Stimulated activated CD8-positive, alpha-beta memory T cell treated with anti-CD3 and anti-CD28 coated beads, Interleukin-4, amount 100 ng/mL, for 1 hour (primary cell): ENCODE results near the gene PRR13.
"Not testable (repeated sequence)": the region's sequence is repeated elsewhere in the genome, so short reads cannot be mapped to it uniquely, and the experiment has no call there.

ENCODE experiments used
- DNase-seq, 2 donors: peaks; one replicate each; pipeline ENCODE4 v3.0.0-alpha.2; 2020; ENCODE audit warnings: low read depth in 2 of 2, low spot score in 1 of 2

Gene PRR13

DNA sequence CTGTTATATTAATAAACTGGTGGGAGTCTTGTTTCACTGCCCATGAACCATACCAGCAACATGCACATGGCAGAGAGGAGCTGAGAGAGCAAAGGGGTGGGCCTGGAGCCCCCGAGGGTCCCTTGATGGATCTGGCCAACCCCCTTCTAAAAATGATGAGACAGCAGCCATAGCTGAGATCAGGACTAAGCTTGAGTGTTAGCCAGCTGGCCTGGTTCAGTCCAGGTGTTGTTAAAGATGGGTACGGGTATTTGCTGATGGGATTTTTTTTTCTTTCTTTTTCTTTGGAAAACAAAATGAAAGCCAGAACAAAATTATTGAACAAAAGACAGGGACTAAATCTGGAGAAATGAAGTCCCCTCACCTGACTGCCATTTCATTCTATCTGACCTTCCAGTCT lies 26.3 kb downstream of the PRR13 start:
- no peak for DNase-seq

DNA sequence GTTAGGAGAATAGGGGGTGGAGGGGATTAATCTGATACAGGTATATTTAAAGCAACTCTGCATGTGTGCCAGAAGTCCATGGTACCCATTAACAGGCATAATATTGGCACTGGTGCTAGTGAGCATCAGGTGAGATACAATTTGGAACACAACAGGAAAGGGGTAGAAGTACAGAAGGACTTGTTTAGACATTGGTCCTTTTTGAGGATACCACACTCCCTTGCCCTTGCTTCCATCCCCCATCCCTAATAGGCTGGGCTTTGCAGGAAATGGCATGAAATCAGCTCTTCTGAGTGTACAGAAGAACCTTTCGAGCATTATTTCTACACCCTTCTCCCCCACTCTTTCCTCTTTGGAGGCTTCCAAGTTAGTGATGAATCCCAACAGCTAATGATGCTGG lies 26.7 kb downstream of the PRR13 start:
- no peak for DNase-seq

DNA sequence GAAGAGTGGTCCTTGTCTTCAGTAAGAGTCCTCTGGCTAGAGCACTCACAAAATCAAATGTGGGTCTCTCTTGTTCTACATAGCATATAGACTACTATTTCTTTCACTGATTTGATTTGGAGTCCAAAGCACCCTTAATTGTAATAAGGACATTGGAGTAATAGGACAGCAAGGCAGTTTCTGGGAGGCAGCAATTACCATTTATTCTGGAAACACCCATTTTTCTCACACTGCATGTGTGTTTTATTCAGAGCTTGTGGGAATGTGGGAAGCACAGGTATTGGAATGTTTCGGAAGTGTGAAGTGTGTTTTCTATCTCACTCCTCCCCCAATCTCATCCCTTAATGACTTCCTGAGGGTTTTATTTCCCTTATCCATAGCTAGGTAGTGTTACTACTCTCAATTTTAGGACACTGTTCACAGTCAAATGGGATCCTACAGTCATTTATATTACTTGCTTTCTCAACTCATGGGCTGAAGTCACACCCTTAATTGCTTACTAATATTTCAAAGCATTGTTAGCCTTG lies 30.6 kb downstream of the PRR13 start:
- DNase-seq: no peak

DNA sequence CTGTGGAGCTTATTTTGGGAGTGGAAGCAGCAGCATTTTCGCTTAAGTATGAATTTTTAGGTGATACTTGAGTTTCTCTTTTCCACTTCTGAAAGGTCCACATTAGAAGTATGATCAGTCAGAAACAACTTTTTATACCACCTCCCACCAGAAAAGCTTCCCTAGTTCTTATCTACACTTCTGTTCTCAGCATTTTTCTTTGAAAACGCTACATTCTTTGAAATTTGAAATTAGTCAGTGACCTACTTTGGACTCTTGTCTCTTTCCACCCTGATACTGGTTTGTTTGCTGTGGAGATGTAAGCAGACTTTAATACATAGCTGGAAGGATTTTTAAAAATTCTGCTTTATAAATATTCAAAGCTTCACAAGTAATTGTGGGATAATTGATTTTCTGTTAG lies 32.5 kb downstream of the PRR13 start:
- no peak for DNase-seq

DNA sequence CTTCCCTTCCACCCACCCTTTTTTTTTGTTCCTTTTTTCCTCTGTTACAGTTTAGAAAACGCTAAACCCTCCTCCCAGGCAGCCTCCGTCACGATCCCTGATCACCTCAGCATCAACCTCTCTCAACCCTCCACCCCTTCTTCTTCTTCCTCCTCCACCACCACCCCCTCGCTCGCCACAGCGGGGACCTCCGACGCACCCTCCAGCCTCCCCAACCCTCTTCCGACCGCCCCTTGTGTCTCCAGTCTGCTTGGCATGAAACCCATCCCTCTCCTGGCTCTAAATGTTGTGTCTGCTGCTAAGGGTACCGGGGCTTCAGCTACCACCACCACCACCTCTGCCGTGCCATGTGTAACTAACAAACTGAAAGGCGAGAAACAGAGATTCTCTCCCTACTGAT lies 33.3 kb downstream of the PRR13 start:
- DNase-seq: no peak

DNA sequence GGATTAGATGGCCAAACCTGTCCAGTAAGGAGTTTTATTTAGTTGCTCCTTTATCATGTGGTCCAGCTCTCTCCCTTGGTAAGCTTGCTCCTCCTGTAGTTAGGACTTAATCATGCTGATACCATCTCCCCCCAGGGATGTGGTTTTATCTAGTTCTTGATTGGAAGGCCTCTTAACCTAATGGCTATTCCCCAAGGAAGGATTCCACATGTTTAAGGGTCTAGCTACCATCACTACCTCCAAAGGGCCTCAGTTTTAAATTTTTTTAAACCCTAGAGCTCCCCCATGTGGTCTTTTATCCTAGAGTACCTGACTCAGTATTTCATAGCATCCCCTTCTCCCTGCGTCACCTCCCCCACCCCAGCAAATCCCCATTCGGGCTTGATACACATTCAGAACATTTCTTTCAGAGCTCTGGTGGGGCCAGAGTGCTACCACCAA lies 35.3 kb downstream of the PRR13 start:
- no peak for DNase-seq

DNA sequence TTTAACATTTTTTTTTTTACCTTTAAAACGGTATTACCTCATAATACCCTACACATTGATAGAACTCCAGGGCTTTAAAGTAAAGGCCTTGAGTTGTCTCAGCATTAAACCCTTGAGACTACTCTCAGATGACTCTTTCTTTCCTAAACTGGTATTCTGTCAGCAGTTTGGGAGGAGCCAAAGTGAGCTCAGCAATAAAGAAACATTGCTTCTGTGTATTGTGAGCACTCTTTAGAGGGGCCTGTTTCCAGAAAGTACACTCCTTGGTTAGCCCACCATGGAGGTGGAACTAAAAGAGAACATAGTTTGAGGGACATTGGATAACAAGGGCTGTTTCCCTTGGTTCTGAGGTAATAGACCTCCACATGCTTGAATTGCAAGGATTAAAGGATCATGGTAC lies 37.3 kb downstream of the PRR13 start:
- DNase-seq: no peak

DNA sequence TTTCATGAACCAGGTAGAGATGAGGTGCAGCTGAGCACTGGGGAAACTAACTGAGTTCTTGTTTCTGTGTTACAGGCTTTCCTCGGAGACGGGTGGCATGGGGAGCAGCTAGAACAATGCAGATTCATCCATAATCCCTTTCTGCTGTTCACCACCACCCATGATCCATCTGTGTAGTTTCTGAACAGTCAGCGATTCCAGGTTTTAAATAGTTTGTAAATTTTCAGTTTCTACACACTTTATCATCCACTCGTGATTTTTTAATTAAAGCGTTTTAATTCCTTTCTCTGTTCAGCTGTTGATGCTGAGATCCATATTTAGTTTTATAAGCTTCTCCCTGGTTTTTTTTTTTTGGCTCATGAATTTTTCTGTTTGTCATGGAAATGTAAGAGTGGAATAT lies 37.8 kb downstream of the PRR13 start:
- DNase-seq: no peak

DNA sequence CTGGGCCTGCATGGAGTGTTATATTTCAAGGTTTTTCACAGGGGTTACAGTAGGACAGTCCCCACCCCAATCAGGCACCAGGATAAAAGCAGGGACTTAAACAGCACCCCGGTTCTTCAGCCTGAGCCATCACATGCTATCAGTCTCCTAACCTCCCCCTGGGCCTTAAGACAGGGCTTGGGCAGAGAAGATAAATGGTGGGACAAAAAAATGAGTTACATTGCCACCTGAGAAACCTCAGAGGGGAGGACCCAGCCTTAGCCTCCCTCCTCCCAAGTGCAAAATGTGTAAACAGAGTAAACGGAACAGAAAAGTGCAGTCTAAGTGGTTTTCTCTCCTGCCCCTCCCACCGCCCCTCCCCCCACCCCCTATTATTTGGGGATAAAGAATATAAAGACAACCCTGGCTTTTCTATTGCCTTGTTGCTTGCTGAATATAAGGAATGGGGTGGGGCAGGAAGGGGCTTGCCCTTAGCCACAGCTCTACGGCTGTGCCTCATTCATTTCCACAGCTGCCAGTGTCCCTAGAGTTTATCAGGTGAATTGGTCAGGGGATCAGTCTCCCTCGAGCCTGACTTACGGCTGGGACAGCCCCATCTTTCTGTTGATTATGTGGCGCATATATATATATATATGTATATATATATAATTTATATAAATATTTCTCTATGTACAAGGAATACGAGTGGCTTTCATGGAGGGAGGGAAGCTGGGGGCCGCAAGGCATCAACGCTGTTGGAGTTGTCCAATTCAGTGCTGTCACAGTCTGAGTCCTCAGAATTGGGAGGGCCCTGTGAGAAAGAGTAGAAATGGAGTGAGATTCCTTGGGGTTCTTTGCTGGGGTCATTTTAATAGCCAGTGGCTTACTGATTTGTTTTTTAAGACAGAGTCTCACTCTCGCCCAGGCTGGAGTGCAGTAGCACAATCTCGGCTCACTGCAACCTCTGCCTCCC lies 39.2 kb downstream of the PRR13 start:
- DNase-seq: no peak

DNA sequence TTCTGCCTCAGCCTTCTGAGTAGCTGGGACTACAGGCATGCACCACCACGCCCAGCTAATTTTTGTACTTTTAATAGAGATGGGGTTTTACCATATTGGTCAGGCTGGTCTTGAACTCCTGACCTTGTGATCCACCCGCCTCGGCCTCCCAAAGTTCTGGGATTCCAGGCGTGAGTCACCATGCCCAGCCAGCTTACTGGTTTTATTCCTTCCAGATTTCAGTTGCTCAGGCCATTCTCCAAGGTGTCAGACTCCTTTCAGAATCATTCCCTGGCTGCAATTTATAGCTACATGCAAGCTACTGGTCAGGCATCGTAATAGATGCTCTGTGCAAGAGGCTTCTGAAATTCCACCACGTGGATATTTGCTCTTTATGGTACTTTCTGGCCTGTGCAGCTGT lies 39.9 kb downstream of the PRR13 start:
- not testable (repeated sequence) for DNase-seq

DNA sequence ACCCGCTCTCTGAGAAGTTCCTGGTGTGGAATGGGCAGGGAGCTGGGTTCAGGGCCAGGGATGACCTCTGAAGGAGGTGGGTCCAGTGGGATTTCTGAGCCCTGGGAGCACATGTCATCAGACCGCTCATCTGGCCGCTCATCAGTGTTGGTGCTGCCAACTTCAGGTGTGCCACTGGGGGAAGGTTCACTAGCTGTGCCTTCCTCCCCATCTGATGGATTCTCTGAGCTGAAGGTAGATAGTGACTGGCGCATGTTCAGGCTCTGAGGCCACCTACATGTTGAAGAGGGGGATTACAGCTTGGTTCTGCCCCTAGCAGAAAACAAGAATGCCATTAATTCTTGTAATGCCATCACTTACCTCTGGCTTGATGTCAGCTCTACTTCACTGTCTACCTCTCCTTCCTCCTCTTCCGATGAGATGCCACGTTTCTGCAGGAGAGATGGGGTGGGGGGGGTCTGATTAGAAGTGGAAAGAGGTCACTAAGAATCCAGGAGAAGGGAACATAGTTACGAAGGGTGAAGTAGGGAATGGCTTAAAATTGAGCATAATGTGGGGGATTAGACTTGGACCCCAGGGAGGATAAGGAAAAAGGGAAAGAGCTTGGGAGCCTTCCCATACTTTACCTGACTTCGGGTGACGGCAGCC lies 40.5 kb downstream of the PRR13 start:
- no peak for DNase-seq

DNA sequence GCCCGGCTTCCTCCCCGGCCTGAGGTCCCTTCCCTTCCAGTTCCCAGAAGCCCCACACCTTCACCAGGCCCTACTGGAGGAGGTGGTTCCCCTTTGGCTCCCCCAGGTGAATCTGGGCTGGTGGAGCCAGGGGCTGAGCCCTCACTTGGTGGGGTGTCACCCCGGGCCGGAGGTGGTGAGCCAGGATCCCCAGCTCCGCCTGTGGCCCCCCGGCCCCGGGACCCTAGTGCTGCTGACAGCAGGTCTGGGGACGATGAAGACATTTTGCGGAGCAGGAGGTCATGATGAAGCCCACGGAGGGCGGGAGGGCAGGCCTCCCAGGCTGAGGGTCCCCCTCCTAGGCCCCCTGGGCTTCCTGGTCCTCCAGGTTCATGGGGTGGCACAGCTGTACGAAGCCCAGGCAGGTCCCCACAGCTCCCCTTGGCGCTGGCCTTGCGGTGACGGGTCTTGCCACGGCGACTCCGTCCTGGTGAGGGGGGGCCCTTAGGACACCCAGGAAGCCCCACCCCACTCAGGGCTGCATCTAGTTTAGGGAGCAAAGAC lies 41.2 kb downstream of the PRR13 start:
- no peak for DNase-seq

DNA sequence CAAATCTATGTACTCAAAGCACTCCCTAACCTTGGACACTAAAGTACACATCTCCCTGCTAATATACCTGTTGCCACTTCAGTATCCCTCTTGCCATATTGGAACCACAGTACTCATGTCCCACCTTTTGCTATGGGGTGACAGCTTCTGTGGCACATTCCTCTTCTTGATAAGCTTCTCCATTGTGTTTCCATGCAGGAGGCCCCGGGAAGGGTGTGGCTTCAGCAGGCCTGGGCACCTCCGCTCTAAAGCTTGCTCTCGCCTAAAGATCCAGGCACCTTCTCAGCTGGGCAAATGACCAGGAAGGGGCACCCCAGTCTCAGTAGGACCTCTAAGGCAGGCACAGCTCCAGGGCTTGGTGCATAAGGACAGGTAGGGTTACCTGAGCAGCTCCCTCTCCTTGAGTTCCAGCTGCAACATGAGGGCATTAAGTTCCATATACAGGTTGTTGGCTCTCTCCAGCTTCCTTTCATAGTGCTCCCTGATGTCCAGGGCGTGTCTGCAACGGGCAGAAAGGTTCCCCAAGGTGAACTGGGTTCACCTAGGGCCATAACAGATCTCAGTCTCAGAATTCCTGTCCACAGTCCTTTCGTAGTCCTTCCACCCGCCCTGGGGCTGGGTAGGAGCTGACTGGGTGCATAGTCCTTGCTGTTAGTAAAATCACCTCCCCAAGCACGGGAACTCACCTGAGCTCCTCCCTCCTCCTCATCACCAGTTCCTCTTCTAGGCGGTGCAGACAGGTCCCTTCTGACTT lies 41.9 kb downstream of the PRR13 start:
- no peak for DNase-seq

DNA sequence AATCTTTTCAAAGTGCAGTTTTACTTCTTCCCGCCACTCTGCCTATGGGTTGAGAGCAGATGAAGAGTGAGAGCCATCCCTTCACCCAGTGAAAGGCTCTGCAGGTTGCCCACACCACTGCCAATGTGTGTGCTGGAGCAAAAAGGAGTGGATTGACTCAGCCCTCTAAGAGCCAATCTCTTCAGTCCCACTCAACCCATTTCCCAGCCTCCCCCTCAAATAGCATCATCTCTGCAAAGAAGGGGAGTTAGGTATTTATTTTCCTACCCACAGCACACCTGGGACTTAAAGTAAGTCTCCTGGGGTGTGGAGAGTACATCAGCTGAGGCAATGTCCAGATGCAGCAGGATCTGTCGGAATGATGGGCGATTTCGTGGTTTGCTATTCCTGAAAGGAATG lies 42.4 kb downstream of the PRR13 start:
- no peak for DNase-seq

DNA sequence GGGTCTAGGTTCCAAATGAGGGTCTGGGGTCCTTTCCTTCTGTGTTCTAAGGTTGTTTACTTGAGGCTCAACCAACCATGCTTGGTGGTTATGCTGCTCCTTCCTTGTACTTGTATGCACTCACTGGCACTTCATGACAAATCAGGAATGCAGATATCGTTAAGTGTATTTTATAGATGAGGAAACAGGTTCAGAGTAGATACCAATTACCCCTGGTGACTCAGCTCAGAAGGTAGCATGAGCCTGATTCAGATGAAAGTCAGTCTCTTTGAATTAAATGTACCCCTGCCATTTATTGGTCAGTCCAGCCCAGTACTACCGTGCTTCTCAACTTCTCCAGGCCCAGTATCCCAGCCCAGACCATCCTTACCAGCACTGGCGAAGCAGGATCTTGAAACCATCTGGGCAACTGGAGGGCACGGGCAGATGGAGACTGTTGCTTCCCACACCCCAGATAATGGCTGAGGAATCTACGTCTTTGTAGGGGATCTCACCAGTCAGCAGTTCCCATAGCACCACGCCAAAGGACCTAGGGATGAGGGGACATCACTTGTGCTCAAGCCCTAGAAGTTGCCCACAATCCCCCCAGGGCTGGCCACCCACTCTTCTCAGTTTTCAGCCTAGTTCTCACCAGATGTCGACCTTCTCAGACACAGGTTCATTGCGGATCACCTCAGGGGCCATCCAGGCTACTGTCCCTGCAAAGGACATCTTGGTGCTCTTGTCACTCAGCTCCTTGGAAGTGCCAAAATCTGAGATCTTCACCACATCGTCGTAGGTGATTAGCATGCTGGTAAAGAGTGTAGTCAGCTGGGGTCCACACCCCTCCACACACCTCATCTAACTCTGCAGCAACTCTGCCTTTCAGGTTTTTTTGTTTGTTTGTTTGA lies 43.4 kb downstream of the PRR13 start:
- no peak for DNase-seq

DNA sequence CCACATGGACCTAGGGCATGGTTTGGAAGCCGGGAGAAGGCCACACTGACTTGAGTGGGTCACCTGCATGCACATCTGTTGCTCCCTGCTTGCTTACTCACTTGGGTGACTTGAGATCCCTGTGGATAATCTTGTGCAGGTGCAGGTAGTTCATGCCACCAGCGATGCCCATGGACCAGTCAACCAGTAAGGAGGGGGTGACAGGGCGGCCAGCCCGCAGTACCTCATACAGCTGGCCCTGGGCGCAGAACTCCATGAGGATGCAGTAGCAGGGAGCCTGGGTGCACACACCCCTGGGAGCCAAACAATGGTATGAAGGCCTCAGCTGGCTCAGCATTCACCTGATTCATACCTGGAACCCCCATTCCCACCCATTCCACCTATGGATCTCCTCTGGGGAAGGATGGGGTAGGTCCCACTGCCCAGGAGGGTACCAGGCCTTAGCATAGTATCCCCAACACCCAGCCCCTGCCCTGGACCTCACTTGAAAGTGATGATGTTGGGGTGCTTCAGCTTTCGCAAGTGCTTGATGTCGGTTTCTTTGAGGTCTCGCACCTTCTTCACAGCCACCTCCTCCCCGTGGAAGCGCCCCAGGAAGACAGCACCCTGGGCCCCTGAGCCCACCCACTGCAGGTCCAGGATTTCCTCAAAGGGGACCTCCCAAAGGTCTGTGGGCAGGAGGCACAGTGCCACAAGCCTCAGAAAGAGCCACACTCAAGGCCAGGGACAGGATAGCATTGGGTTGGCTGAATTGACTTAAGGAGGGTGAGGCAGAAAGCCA lies 44.6 kb downstream of the PRR13 start:
- DNase-seq: no peak

DNA sequence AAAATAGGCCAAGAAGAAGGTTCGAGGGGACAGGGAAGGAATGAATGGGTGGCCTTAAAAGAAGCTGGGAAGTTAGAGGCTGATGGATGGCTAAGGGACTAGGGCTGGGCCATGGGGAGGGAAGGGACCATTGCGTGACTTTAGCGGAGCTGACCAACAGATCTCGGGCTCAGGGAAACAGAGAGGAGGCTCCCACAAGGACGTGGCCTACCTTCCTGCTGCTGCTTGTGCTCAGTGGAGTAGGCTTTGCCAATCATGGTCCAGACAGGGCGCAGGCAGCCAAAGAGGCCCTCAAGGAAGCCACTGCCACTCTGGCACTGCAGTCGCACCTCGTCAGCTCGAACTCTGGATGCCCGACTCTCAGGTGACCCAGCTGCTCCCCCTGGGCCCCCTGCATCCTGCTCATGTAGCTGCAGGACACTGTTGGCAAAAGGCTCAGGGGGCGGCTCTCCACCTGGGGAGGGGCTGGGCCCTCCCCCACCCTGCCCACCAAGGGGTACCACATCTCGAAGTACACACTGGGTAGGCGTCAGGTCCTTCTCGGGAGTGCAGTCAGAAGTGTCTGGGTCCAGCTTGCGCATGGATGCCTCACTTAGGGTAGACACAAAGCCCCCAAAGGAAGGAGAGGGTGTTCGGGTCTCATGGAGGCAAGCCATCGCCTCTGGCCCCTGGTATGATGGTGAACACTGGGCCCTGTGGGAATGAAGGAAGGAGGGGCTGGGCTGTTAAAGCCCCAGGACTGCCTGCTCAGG lies 45.4 kb downstream of the PRR13 start:
- DNase-seq: no peak

DNA sequence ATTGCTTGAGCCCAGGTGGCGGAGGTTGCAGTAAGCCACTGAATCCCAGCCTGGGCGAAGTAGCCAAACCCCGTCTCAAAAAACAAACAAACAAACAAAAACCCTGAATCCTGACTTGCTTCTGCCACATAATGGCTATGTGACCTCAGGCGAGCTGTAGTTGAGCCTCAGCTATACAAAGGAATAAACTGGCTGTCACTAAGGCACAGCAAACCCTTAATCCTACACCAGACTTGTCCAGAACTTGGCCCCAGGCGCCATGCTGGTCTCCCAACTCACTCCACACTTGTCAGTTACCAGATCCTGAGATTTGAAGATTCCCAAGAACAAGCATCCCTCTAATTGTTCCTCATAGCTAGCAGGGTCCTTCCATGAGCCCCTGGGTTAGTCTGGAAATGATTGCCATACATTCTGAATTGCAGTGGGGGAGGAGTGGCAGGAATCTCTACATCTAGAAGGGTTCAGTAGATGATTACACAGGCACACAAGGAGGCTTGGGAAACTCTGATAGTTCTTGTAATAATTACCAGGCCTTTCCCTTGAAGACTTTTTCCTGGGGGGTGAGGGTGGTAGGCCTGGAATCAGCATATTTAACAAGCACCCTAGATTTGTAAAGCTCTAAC lies 47.8 kb downstream of the PRR13 start:
- no peak for DNase-seq
